Left ventricle myocardium inferior (tissue), 1 donor: ENCODE data around the gene PDS5A. TPM values are rescaled to one million over a fixed set of nuclear protein-coding genes. Genes with fewer than 3 reads are reported as not detected.
"Not testable (repeated sequence)": the region's sequence is repeated elsewhere in the genome, so short reads cannot be mapped to it uniquely, and the experiment has no call there.

Source experiments
- DNase-seq: peaks from one replicate; pipeline ENCODE4 v3.0.0-alpha.2; 2020
- H3K27ac ChIP-seq: fragments of 200-600 bp; replicated peaks from 2 replicates; pipeline ENCODE4 v1.8.0; 2021
- H3K27me3 ChIP-seq: fragments of 200-600 bp; 2 replicates; pipeline ENCODE4 v1.8.0; 2021; ENCODE audit warnings: low read depth
- H3K36me3 ChIP-seq: fragments of 200-600 bp; 2 replicates; pipeline ENCODE4 v1.8.0; 2021
- H3K4me1 ChIP-seq: fragments of 200-600 bp; 2 replicates; pipeline ENCODE4 v1.8.0; 2021
- H3K4me3 ChIP-seq: fragments of 200-600 bp; 2 replicates; pipeline ENCODE4 v1.8.0; 2021; ENCODE audit warnings: mild to moderate bottlenecking, moderate library complexity
- H3K9me3 ChIP-seq: fragments of 200-600 bp; replicated peaks from 2 replicates; pipeline ENCODE4 v1.8.0; 2021
- CTCF ChIP-seq: fragments of 200-600 bp; IDR thresholded peaks from 2 replicates; pipeline ENCODE4 v1.8.0; 2021; ENCODE audit warnings: antibody characterized with exemption, mild to moderate bottlenecking, borderline replicate concordance
- intact Hi-C: fragments of 100-400 bp; cut with micrococcal nuclease; formaldehyde crosslinking; loops from one replicate; pipeline ENCODE4 v1.11.0; 2022
- long read RNA-seq: library from polyadenylated mRNA; unstranded; transcript quantifications from one replicate; pipeline ENCODE4 v2.0.0, GENCODE V29; 2021
- total RNA-seq: library from RNA; stranded (reverse); fragmentation: NEBNext Ultra II Directional; extraction: Animal tissue kit (Norgen Biotek cat#: 25700); gene quantifications from one replicate; pipeline ENCODE4 v1.2.1, GENCODE V29; 2021
- donor health status: DM: no; HTN: yes; CAD: no; lungs with severe emphysema.

Gene PDS5A
- 29.3 TPM for total RNA-seq
- long read RNA-seq, full-length matches to known transcripts = 33 of 57 reads
- long read RNA-seq, partial matches to known transcripts = 13 of 57 reads
- long read RNA-seq, other reads (novel, unspliced or antisense) = 11 of 57 reads

DNA sequence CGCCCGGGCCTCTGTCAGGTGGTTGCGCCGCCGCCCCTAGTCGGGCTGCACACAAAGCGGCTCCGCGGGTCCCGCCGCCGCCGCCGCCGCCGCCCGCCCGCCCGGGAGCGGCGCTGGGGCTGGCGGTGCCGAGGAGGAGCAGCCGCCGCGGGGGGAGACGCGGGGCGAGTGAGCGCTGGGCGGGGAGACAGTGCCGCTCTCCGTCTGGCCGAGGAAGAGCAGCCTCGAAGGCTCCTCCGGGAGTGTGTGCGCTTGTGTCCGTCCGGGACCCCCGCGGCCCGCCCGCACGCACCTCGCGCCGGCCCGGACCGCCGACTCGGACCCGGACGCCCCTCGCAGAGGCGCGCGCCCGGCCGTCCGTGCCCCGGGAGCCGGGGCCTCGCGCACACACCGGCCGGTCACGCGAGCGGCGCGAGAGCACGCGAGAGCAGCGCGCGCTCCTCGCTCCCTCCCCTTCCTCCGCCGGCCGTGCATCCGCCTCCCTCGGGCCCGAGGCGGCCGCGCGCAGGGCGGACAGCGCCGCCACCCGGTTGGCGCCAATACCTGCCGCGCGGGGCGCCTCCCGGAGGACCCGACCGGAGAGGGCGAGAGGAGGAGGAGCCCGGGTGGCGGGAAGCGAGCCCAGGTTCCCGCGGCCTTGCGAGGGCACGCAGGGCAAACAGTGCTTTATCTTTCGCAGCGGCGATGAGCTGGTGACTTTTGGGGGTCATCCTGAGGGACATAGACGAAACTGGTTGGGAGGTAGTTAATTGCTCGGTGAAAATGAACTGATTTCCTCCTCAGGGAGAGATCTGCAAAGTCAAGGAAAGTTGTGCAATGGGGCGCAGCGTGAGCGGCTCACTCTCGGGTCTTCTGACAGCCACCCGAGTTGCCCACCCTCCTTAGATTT is at the start of gene PDS5A:
Gene PDS5A (minus strand): TSS at position 423 of the 889 bp plus-strand sequence. CDS start 1,334 bp downstream, outside the sequence.
- peak; percentile 87 for TF ChIP-seq CTCF
- no peaks in the 10 kb centered on the region for H3K27me3 ChIP-seq
- no peaks in the 10 kb centered on the region for H3K9me3 ChIP-seq
- H3K4me3 ChIP-seq = peak within 1 kb of the TSS; percentile 86
- H3K4me1 ChIP-seq = peaks cover 44% of the 10 kb centered on the region
- intact Hi-C loops = loop anchor here (5.0 kb wide), 1 partner anchor 280 kb away; the partner anchor contains the start of gene UBE2K
- peaks cover 24% of the 10 kb centered on the region for H3K36me3 ChIP-seq
- DNase-seq = peak; percentile 90
- peak within 1 kb of the TSS; percentile 91 for H3K27ac ChIP-seq

DNA sequence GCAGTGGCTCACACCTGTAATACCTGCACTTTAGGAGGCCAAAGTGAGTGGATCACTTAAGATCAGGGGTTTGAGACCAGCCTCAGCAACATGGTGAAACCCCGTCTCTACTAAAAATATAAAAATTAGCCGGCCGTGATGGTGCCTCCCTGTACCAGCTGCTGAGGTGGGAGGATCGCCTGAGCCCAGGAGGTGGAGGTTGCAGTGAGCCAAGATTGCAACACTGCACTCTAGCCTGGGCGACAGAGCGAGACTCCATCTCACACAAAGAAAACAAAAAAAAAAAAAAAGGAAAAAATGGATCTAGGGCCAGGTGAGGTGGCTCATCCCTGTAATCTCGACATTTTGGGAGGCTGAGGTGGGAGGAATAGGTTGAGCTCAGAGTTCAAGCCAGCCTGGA is 46.3 kb upstream of the PDS5A start:
- H3K4me3 ChIP-seq, intact Hi-C loops, H3K4me1 ChIP-seq, H3K27ac ChIP-seq, H3K36me3 ChIP-seq, DNase-seq, H3K27me3 ChIP-seq, H3K9me3 ChIP-seq: not testable (repeated sequence)

- DNase-seq, H3K27ac ChIP-seq, intact Hi-C loops: not testable (repeated sequence)
These were observed 43.4 kb upstream of the PDS5A start for GRCh38 chr4:40021116-40021515.

DNA sequence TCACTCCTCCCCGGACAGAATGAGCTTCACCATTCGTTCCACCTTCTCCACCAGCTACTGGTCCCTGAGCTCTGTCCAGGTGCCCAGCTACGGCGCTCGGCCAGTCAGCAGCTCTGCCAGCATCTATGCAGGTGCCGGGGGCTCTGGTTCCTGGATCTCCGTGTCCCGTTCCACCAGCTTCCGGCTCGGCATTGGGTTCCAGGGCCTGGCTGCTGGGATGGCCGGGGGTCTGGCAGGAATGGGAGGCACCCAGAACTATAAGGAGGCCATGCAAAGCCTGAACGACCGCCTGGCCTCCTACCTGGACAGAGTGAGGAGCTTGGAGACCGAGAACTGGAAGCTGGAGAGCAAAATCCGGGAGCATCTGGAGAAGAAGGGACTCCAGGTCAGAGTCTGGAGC is 42.5 kb upstream of the PDS5A start:
- no peaks in the 10 kb centered on the region for H3K36me3 ChIP-seq
- no peaks in the 10 kb centered on the region for H3K27me3 ChIP-seq
- H3K27ac ChIP-seq = no peak overlapping the region
- H3K4me3 ChIP-seq = no peak overlapping the region
- no peaks in the 10 kb centered on the region for H3K4me1 ChIP-seq
- no peak for DNase-seq
- intact Hi-C loops = no loop called here
- H3K9me3 ChIP-seq = no peaks in the 10 kb centered on the region
- TF ChIP-seq CTCF = no peak

More at GRCh38 chr4:40021116-40021515, 43.4 kb upstream of the PDS5A start:
- H3K4me3 ChIP-seq, H3K4me1 ChIP-seq, H3K9me3 ChIP-seq, H3K36me3 ChIP-seq, H3K27me3 ChIP-seq: not testable (repeated sequence)

- H3K27me3 ChIP-seq = no peaks in the 10 kb centered on the region
- H3K4me1 ChIP-seq = no peaks in the 10 kb centered on the region
- TF ChIP-seq CTCF = no peak
These were observed 38.3 kb upstream of the PDS5A start for GRCh38 chr4:40016007-40016406.

GRCh38 chr4:40003986-40004385 is 26.3 kb upstream of the PDS5A start:
- Histone ChIP-seq H3K4me3 (no peak overlapping the region), H3K27ac (no peak overlapping the region), H3K9me3 (no peaks in the 10 kb centered on the region), H3K27me3 (no peaks in the 10 kb centered on the region), H3K4me1 (no peaks in the 10 kb centered on the region), H3K36me3 (no peaks in the 10 kb centered on the region)
- TF ChIP-seq CTCF = no peak
- intact Hi-C loops = no loop called here
- no peak for DNase-seq

More at GRCh38 chr4:40016007-40016406, 38.3 kb upstream of the PDS5A start:
- Histone ChIP-seq H3K36me3 (no peaks in the 10 kb centered on the region), H3K4me3 (no peak overlapping the region), H3K27ac (no peak overlapping the region), H3K9me3 (no peaks in the 10 kb centered on the region)
- intact Hi-C loops = no loop called here
- no peak for DNase-seq
